GM13976 (cell line): ENCODE data around the gene PTPRCAP.

Experiments used
- DNase-seq: peaks from one replicate; pipeline ENCODE4 v3.0.0; 2012; ENCODE audit warnings: low spot score
- CTCF ChIP-seq: IDR thresholded peaks from 2 replicates; pipeline ENCODE4 v1.5.1; 2012; ENCODE audit warnings: borderline replicate concordance, mild to moderate bottlenecking; ENCODE audit not compliant: insufficient read depth; ENCODE audit errors: extremely low read depth, missing control alignments, control extremely low read depth
- in situ Hi-C: fragments of 300-500 bp; cut with MboI; formaldehyde crosslinking; loops from one replicate; pipeline ENCODE4 v1.12.0; 2022; ENCODE audit warnings: low sequenced_read_pairs, mixed read lengths, inconsistent platforms; ENCODE audit not compliant: unreplicated experiment

The PTPRCAP gene

GRCh38 chr11:67401495-67402191 is 35.8 kb downstream of the PTPRCAP start, which contains the start of gene PPP1CA:
PPP1CA (minus strand) TSS chr11:67401858; CDS start chr11:67401782, 76 bp downstream.
- in situ Hi-C loops: no loop called here
- peak; percentile 99 for DNase-seq
- peak; percentile 65 for TF ChIP-seq CTCF

GRCh38 chr11:67400942-67401494 is 36.5 kb downstream of the PTPRCAP start:
- no peak for TF ChIP-seq CTCF
- in situ Hi-C loops: no loop called here
- no peak for DNase-seq

- in situ Hi-C loops: no loop called here
These were observed 37.1 kb downstream of the PTPRCAP start for GRCh38 chr11:67400251-67400941.

GRCh38 chr11:67398661-67399563 is 38.6 kb downstream of the PTPRCAP start:
- no peak for DNase-seq
- no peak for TF ChIP-seq CTCF
- in situ Hi-C loops: no loop called here

More at GRCh38 chr11:67400251-67400941, 37.1 kb downstream of the PTPRCAP start:
- TF ChIP-seq CTCF: no peak
- no peak for DNase-seq

GRCh38 chr11:67397986-67398660 is 39.4 kb downstream of the PTPRCAP start:
- TF ChIP-seq CTCF: no peak
- no peak for DNase-seq
- in situ Hi-C loops: no loop called here
